ENCODE results near the gene SORCS2. TPM values are rescaled to one million over a fixed set of nuclear protein-coding genes. Genes with fewer than 3 reads are reported as not detected.

The SORCS2 gene
- polyA plus RNA-seq, 1 donor (not counting 4 experiments of a cell fraction or from before 2014, with no cell fraction given), result 0.09 TPM

- H3K9ac ChIP-seq (ENCODE audit: control insufficient read depth, extremely low read depth, insufficient read depth, low read length), result no peak overlapping the region
- dilution Hi-C loops (cut with MboI; ENCODE audit: extremely low pct_ligation_motif_present, low sequenced_read_pairs), result no loop called here
- no peaks in the 10 kb centered on the region for H4K20me1 ChIP-seq (ENCODE audit: control insufficient read depth, extremely low read depth, insufficient read depth, low read length)
- FAIRE-seq, result no peak
- no peaks in the 10 kb centered on the region for H3K36me3 ChIP-seq (ENCODE audit: control insufficient read depth in 2 of 2, extremely low read depth in 1 of 2, insufficient read depth in 2 of 2, low read length in 2 of 2)
- H3K4me2 ChIP-seq (ENCODE audit: control insufficient read depth, extremely low read depth, insufficient read depth, low read depth, low read length), result no peak overlapping the region
- DNase-seq (ENCODE audit: low read depth, low spot score), result no peak
- H3K79me2 ChIP-seq (ENCODE audit: control insufficient read depth, insufficient read depth, low read length), result no peaks in the 10 kb centered on the region
- H3K27me3 ChIP-seq (ENCODE audit: control insufficient read depth, extremely low read depth, insufficient read depth, low read length), result no peaks in the 10 kb centered on the region
- peaks cover 10% of the 10 kb centered on the region for H3K4me1 ChIP-seq (ENCODE audit: control insufficient read depth, extremely low read depth, insufficient read depth, low read length)
- no peak overlapping the region for H3K27ac ChIP-seq (ENCODE audit: control insufficient read depth, insufficient read depth, low read length)
- TF ChIP-seq EZH2 (IDR thresholded peaks at IDR 0.05; ENCODE audit: low read length) (no peak), CTCF (optimal IDR thresholded peaks at IDR 0.05 in 1 of 3, IDR thresholded peaks at IDR 0.05 in 1 of 3, conservative IDR thresholded peaks at IDR 0.05 in 1 of 3; ENCODE audit: extremely low read depth in 1 of 3, insufficient read depth in 2 of 3, low read length in 3 of 3) (no peak)
- no peaks in the 10 kb centered on the region for H3K9me1 ChIP-seq (ENCODE audit: control insufficient read depth, extremely low read depth, insufficient read depth, low read length)
- H2AFZ ChIP-seq (ENCODE audit: control insufficient read depth, low read length), result no peak overlapping the region
- H3K4me3 ChIP-seq (ENCODE audit: control insufficient read depth in 2 of 3, extremely low read depth in 1 of 3, insufficient read depth in 2 of 3, low read depth in 1 of 3, low read length in 3 of 3), result no peak overlapping the region
- H3K9me3 ChIP-seq (ENCODE audit: control insufficient read depth, low read depth, low read length), result no peaks in the 10 kb centered on the region
Measured at GRCh38 chr4:7679406-7680040, 487.2 kb downstream of the SORCS2 start.

GRCh38 chr4:7680106-7680505 lies 487.8 kb downstream of the SORCS2 start:
- Histone ChIP-seq H3K27me3 (ENCODE audit: control insufficient read depth, extremely low read depth, insufficient read depth, low read length) (no peaks in the 10 kb centered on the region), H3K27ac (ENCODE audit: control insufficient read depth, insufficient read depth, low read length) (no peak overlapping the region), H3K36me3 (ENCODE audit: control insufficient read depth in 2 of 2, extremely low read depth in 1 of 2, insufficient read depth in 2 of 2, low read length in 2 of 2) (no peaks in the 10 kb centered on the region), H2AFZ (ENCODE audit: control insufficient read depth, low read length) (no peak overlapping the region), H3K79me2 (ENCODE audit: control insufficient read depth, insufficient read depth, low read length) (no peaks in the 10 kb centered on the region), H3K9ac (ENCODE audit: control insufficient read depth, extremely low read depth, insufficient read depth, low read length) (no peak overlapping the region), H3K9me3 (ENCODE audit: control insufficient read depth, low read depth, low read length) (no peaks in the 10 kb centered on the region), H3K9me1 (ENCODE audit: control insufficient read depth, extremely low read depth, insufficient read depth, low read length) (no peaks in the 10 kb centered on the region), H3K4me2 (ENCODE audit: control insufficient read depth, extremely low read depth, insufficient read depth, low read depth, low read length) (no peak overlapping the region), H3K4me3 (ENCODE audit: control insufficient read depth in 2 of 3, extremely low read depth in 1 of 3, insufficient read depth in 2 of 3, low read depth in 1 of 3, low read length in 3 of 3) (no peak overlapping the region), H3K4me1 (ENCODE audit: control insufficient read depth, extremely low read depth, insufficient read depth, low read length) (peaks cover 10% of the 10 kb centered on the region), H4K20me1 (ENCODE audit: control insufficient read depth, extremely low read depth, insufficient read depth, low read length) (no peaks in the 10 kb centered on the region)
- FAIRE-seq (no peak), DNase-seq (ENCODE audit: low read depth, low spot score) (no peak)
- dilution Hi-C loops (cut with MboI; ENCODE audit: extremely low pct_ligation_motif_present, low sequenced_read_pairs), result no loop called here
- no peak for TF ChIP-seq EZH2 (IDR thresholded peaks at IDR 0.05; ENCODE audit: low read length)
- no peak for TF ChIP-seq CTCF (optimal IDR thresholded peaks at IDR 0.05 in 1 of 3, IDR thresholded peaks at IDR 0.05 in 1 of 3, conservative IDR thresholded peaks at IDR 0.05 in 1 of 3; ENCODE audit: extremely low read depth in 1 of 3, insufficient read depth in 2 of 3, low read length in 3 of 3)

Data from keratinocyte (primary cell).